HepG2 (cell line): ENCODE measurements around the gene GSK3A. TPM values are rescaled to one million over a fixed set of nuclear protein-coding genes. Genes with fewer than 3 reads are reported as not detected.

ENCODE experiments used
- ARNT2 ChIP-seq: sonication (generic); formaldehyde crosslinking; IDR thresholded peaks from 2 replicates; pipeline ENCODE4 v1.8.0; 2022; ENCODE audit warnings: mild to moderate bottlenecking, low read depth, missing genetic modification reagents, moderate library complexity
- CAMTA2 ChIP-seq: sonication (generic); formaldehyde crosslinking; IDR thresholded peaks from 2 replicates; pipeline ENCODE4 v1.4.0; 2020; ENCODE audit warnings: mild to moderate bottlenecking, missing genetic modification reagents, borderline replicate concordance
- CENPX ChIP-seq: sonication (generic); formaldehyde crosslinking; IDR thresholded peaks from 2 replicates; pipeline ENCODE4 v1.9.0; 2021; ENCODE audit warnings: mild to moderate bottlenecking, missing genetic modification reagents, moderate library complexity
- FOXJ3 ChIP-seq: sonication (generic); formaldehyde crosslinking; IDR thresholded peaks from 2 replicates; pipeline ENCODE4 v1.4.0; 2020; ENCODE audit warnings: missing genetic modification reagents, mild to moderate bottlenecking, borderline replicate concordance
- FOXK2 ChIP-seq: fragments of 450-650 bp; IDR thresholded peaks from 2 replicates; pipeline ENCODE4 v1.6.1; 2016
- HIC2 ChIP-seq: sonication (generic); formaldehyde crosslinking; IDR thresholded peaks from 2 replicates; pipeline ENCODE4 v1.9.0; 2022; ENCODE audit warnings: low read depth, missing genetic modification reagents
- THYN1 ChIP-seq: sonication (generic); formaldehyde crosslinking; IDR thresholded peaks from 2 replicates; pipeline ENCODE4 v1.8.1; 2023; ENCODE audit warnings: low read depth, mild to moderate bottlenecking, moderate library complexity, missing genetic modification reagents, borderline replicate concordance
- ZBTB7B ChIP-seq: sonication (generic); formaldehyde crosslinking; IDR thresholded peaks from 2 replicates; pipeline ENCODE4 v1.4.0; 2020; ENCODE audit warnings: missing genetic modification reagents
- ZHX1 ChIP-seq: sonication (generic); formaldehyde crosslinking; IDR thresholded peaks from 2 replicates; pipeline ENCODE4 v1.8.1; 2022; ENCODE audit warnings: low read depth, mild to moderate bottlenecking, missing genetic modification reagents
- ZNF34 ChIP-seq: sonication (generic); formaldehyde crosslinking; IDR thresholded peaks from 2 replicates; pipeline ENCODE4 v1.4.0; 2020; ENCODE audit warnings: mild to moderate bottlenecking, missing genetic modification reagents, borderline replicate concordance
- ZNF713 ChIP-seq: sonication (generic); formaldehyde crosslinking; IDR thresholded peaks from 2 replicates; pipeline ENCODE4 v1.4.0; 2020; ENCODE audit warnings: mild to moderate bottlenecking, missing genetic modification reagents
- ZSCAN29 ChIP-seq: sonication (generic); formaldehyde crosslinking; conservative IDR thresholded peaks from 2 replicates; pipeline ENCODE4 v1.4.0; 2020; ENCODE audit warnings: mild to moderate bottlenecking, missing genetic modification reagents
- polyA plus RNA-seq, 8 experiments: library from polyadenylated mRNA; depleted of rRNA in 3 of 8; stranded (reverse) in 7 of 8; unstranded in 1 of 8; fragments of >200 nt; fragmentation: Illumina TruSeq in 4 of 8; extraction: Trizol in 4 of 8; gene quantifications; 2 replicates each; pipeline versions ENCODE4 v1.2.1 to v1.2.3, GENCODE V29; 2011 to 2016; ENCODE audit warnings: low read depth in 4 of 8, missing spikeins in 1 of 8, mixed read lengths in 1 of 8; ENCODE audit not compliant: insufficient read depth in 1 of 8
- total RNA-seq, 5 experiments: library from RNA; depleted of rRNA; stranded (reverse); fragments of >200 nt; fragmentation: Illumina TruSeq; extraction: Trizol; gene quantifications; 2 replicates each; pipeline ENCODE4 v1.2.3, GENCODE V29; 2016; ENCODE audit warnings: low read depth in 1 of 5
- TF ChIP-seq, protein P1 (sequence below): fragments of 450-650 bp; IDR thresholded peaks from 2 replicates; pipeline ENCODE4 v1.6.1; 2017; ENCODE audit warnings: mild to moderate bottlenecking
- TF ChIP-seq, protein P2 (sequence below): sonication (generic); formaldehyde crosslinking; IDR thresholded peaks from 2 replicates; pipeline ENCODE4 v1.5.0; 2020; ENCODE audit warnings: mild to moderate bottlenecking, missing genetic modification reagents
- TF ChIP-seq, protein P3 (sequence below): sonication (generic); formaldehyde crosslinking; IDR thresholded peaks from 2 replicates; pipeline ENCODE4 v1.8.0; 2022; ENCODE audit warnings: mild to moderate bottlenecking, missing genetic modification reagents, moderate library complexity

The GSK3A gene
- total and polyA plus RNA-seq, 2 of the 13 experiments (the other 11 are each of a cell fraction or from before 2014, with no cell fraction given) = 16.9 to 52.5 TPM

DNA sequence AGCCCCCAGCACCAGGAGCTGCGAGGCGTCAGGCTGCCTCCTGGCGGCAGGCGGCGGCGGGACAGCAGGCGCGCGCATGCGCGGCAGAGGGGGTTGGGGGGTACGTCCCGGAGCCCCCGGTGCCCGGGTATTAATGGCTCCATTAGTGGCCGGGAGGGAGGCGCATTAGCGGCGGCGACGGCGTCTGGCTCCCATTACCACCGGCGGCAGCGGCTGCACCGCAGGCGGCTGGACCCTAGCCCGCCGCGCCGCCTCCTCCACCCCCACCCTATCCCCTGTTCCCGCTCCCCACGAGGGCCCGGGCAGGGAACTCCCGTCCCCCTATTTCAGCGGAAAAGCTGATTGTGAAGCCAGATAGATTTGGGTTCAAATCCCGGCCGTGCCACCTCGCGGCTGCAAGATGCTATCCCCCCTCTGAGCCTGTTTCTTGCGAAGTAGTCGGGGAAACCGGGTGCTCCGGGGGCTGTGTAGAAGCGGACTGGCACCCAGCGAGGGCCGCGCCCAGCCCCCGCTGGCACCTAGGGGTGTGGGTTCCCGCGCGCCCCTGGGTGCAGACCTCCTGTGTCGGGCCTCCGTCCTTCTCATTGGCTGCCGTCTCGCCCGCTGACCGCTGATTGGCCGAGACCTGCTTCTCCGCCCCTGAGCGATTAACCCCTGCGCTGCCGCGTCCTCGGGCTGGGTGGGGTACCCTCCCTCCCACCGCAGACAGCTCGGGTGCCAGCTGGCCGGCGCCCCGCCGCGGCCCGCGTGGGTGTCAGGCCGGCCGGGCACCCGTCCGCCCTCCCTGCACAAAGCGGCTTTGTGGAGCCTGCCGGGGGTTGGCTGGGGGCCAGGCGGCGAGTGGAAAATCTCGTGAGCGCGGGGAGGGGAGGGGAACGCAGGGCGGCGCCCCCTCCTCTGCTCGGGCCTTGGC, 37.8 kb upstream of the GSK3A start (continued):
- TF ChIP-seq ZHX1 (CRISPR knock-in tag) (0 out of 2 replicates have a peak, but pooled peaks have one; percentile 20), CAMTA2 (CRISPR knock-in tag) (peak; percentile 91; the same call in 1 of the 2 replicates), ARNT2 (CRISPR knock-in tag) (peak; percentile 82; the same call in 1 of the 2 replicates), HIC2 (peak; percentile 80), FOXJ3 (CRISPR knock-in tag) (no peak), ZSCAN29 (CRISPR knock-in tag) (no peak), THYN1 (0 out of 2 replicates have a peak, but pooled peaks have one; percentile 23), ZBTB7B (CRISPR knock-in tag) (peak; percentile 87), CENPX (CRISPR knock-in tag) (no peak), ZNF34 (CRISPR knock-in tag) (no peak), FOXK2 (no peak), ZNF713 (CRISPR knock-in tag) (no peak)
- TF ChIP-seq, protein P1, sequence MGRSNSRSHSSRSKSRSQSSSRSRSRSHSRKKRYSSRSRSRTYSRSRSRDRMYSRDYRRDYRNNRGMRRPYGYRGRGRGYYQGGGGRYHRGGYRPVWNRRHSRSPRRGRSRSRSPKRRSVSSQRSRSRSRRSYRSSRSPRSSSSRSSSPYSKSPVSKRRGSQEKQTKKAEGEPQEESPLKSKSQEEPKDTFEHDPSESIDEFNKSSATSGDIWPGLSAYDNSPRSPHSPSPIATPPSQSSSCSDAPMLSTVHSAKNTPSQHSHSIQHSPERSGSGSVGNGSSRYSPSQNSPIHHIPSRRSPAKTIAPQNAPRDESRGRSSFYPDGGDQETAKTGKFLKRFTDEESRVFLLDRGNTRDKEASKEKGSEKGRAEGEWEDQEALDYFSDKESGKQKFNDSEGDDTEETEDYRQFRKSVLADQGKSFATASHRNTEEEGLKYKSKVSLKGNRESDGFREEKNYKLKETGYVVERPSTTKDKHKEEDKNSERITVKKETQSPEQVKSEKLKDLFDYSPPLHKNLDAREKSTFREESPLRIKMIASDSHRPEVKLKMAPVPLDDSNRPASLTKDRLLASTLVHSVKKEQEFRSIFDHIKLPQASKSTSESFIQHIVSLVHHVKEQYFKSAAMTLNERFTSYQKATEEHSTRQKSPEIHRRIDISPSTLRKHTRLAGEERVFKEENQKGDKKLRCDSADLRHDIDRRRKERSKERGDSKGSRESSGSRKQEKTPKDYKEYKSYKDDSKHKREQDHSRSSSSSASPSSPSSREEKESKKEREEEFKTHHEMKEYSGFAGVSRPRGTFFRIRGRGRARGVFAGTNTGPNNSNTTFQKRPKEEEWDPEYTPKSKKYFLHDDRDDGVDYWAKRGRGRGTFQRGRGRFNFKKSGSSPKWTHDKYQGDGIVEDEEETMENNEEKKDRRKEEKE = no peak
- TF ChIP-seq, protein P2, sequence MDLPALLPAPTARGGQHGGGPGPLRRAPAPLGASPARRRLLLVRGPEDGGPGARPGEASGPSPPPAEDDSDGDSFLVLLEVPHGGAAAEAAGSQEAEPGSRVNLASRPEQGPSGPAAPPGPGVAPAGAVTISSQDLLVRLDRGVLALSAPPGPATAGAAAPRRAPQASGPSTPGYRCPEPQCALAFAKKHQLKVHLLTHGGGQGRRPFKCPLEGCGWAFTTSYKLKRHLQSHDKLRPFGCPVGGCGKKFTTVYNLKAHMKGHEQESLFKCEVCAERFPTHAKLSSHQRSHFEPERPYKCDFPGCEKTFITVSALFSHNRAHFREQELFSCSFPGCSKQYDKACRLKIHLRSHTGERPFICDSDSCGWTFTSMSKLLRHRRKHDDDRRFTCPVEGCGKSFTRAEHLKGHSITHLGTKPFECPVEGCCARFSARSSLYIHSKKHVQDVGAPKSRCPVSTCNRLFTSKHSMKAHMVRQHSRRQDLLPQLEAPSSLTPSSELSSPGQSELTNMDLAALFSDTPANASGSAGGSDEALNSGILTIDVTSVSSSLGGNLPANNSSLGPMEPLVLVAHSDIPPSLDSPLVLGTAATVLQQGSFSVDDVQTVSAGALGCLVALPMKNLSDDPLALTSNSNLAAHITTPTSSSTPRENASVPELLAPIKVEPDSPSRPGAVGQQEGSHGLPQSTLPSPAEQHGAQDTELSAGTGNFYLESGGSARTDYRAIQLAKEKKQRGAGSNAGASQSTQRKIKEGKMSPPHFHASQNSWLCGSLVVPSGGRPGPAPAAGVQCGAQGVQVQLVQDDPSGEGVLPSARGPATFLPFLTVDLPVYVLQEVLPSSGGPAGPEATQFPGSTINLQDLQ = no peak
- TF ChIP-seq, protein P3, sequence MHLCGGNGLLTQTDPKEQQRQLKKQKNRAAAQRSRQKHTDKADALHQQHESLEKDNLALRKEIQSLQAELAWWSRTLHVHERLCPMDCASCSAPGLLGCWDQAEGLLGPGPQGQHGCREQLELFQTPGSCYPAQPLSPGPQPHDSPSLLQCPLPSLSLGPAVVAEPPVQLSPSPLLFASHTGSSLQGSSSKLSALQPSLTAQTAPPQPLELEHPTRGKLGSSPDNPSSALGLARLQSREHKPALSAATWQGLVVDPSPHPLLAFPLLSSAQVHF (CRISPR knock-in tag) = no peak
